Inflammatory macrophage treated with lipopolysaccharide for 4 hours (primary cell): ENCODE results near the gene NEK6.
"Not testable (repeated sequence)": the region's sequence is repeated elsewhere in the genome, so short reads cannot be mapped to it uniquely, and the experiment has no call there.

Experiments used
- DNase-seq: peaks from one replicate; pipeline ENCODE4 v3.0.0-alpha.2; 2020

NEK6 gene

DNA sequence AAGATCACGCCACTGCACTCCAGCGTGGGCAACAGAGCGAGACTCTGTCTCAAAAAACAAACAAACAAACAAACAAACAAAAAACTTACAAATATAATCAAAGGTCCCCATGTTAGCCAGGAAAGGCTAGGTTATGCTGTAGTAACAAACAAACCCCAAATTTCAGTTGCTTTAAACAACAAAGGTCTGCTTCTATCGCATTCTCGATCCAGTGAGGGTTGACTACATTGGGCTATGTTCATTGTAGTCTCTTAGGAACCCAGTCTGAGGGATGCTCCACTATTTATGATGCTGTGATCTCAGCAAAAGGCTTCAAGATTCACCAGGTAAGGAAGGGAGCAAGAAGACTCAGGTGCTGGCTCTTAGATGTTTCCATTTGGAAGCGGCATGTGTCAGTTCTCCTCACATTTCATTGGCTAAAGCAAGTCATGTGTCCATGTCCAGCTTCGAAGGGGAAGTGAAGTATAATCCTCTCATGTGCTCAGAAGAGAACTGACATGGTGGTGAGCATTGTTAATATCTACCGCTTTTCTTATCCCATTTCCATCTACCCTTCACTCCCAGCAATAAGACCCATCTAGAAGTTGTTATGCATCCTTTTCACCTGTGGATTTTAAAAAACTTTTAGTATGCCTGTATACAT lies 26.5 kb upstream of the NEK6 start:
- no peak for DNase-seq

GRCh38 chr9:124238546-124239140 lies 19.1 kb upstream of the NEK6 start:
- no peak for DNase-seq

- peak; percentile 96 for DNase-seq
Observed at GRCh38 chr9:124239249-124240073, 18.3 kb upstream of the NEK6 start.

GRCh38 chr9:124242331-124243194 lies 15.2 kb upstream of the NEK6 start:
- DNase-seq, result peak; percentile 70

DNA sequence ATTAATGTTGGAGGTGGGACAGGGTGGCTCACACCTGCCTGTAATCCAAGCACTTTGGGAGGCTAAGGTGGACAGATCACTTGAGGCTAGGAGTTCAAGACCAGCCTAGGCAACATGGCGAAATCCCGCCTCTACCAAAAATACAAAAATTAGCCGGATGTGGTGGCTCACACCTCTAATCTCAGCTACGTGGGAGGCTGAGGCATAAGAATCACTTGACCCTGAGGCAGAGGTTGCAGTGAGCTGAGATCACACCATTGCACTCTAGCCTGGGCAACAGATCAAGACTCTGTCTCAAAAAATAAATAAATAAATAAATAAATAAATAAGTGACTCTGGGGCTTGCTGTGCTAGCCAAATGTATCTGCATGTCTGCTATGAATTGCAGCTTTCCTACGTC lies 10.4 kb upstream of the NEK6 start:
- not testable (repeated sequence) for DNase-seq

- no peak for DNase-seq
Observed at GRCh38 chr9:124248066-124248465, 9.7 kb upstream of the NEK6 start.

- DNase-seq, result no peak
Observed at GRCh38 chr9:124248960-124249359, 8.8 kb upstream of the NEK6 start.

DNA sequence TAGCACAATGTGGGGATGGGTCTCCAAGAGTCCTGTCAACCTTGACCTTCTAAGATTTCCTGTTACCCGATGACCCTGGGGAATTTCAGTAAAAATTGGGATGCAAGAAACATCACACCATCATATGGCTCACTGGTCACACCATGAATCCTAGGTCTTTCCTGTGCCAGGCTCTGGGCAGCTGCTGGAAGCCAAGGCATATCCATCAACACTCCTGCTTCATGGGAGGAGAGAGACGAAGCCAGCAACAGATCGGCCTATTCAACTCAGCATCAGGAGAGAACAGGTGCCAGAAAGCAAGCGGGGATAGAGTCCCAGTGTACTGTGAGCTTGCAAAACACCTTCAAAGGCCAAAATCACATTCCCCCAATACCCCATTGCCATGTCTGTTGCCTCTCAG lies 6.5 kb upstream of the NEK6 start:
- no peak for DNase-seq

- DNase-seq, result no peak
Observed at GRCh38 chr9:124251605-124252378, 6.0 kb upstream of the NEK6 start.

DNA sequence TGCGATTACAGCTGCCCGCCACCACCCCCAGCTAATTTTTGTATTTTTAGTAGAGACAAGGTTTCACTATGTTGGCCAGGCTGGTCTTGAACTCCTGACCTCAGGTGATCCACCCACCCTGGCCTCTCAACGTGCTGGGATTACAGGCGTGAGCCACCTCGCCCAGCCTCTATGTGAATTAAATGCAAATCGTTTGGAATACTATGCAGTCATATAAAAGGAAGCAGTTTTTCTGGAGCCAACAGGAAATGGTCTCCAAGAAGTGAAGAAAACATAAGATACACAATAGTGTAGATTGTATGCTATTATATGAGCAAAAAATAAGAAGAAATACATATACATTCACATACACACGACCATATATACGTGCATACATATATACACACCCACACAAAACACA lies 4.9 kb upstream of the NEK6 start:
- DNase-seq, result not testable (repeated sequence)

DNA sequence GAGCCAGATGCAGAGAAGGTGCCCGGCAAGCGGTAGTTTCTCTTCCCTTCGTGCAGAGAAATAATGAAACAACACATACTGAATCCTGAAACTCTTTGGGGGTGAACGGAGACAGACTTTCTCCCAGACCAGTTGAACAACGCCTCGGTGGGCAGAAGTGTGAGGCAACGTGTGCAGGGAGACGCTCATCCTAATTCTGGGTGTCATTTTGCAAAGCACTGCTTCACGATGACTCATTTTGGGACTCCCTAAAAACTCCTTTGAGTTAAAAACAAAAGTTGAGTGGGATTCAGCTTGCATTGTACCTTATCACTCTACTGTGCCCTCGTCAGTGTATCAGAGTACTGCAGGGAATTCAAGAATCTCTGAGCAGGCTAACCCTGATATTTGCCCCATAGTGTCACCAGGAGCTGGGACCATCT lies 3.5 kb upstream of the NEK6 start:
- peak; percentile 68 for DNase-seq

- DNase-seq, result no peak
Observed at GRCh38 chr9:124255222-124255621, 2.5 kb upstream of the NEK6 start.

DNA sequence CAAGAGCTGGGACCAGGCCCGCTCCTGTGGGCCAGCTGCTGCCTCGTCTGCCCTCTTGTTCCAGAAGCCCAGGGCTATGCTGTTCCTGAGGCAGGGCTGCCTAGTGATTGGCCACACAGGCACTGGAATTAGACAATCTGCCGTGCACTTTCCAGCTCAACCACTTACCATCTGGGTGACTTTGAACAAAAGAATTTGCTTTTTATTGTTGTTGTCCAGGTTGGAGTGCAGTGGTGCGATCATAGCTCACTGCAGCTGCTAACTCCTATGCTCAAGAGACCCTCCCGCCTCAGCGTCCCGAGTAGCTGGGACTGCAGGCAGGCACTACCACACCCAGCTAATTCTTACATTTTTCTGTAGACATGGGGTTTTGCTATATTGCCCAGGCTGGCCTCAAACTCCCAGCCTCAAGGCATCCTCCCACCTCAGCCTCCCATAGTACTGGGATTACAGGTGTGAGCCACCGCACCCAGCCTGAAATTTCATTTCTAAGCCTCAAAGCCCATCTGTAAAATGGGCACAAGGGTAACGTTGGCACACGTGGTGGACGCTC lies 1.2 kb upstream of the NEK6 start:
- no peak for DNase-seq

DNA sequence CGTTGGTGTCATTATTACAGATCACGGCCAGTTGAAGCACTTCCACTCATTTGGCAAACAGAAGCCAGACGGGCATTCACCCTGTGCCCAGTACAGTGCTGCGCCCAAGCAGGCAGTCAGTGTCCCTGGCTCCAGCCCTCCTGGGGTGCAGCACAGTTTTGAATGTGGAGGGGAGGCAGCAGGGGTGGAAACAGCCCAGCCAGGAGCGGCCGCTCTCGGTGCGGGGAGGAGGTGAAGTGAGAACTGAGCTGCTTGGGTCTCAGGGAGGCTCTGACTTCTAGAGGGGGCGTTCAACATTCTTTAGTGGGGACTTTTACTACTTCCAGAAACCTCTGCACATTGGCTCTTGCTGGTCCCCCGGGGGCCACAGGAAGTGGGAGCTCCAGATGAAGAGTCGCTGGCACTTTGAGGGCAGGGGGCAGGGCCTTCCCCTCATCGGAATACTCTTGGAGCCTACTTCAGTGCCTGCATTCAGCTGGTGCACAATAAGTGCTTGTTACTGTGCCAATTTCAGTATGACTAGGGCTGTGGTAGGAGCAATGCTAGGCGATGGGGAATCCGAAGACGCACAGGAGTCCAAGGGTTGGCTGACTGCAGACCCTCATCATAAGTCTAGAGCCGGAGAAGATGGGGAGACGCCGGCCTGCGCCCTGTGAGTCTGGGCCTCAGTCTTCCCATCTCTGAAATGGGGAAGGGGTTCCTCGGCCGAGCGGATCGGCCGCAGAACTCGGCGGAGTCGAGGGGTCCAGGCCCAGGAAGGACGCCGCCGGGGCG lies 492 bp upstream of the NEK6 start:
- no peak for DNase-seq

DNA sequence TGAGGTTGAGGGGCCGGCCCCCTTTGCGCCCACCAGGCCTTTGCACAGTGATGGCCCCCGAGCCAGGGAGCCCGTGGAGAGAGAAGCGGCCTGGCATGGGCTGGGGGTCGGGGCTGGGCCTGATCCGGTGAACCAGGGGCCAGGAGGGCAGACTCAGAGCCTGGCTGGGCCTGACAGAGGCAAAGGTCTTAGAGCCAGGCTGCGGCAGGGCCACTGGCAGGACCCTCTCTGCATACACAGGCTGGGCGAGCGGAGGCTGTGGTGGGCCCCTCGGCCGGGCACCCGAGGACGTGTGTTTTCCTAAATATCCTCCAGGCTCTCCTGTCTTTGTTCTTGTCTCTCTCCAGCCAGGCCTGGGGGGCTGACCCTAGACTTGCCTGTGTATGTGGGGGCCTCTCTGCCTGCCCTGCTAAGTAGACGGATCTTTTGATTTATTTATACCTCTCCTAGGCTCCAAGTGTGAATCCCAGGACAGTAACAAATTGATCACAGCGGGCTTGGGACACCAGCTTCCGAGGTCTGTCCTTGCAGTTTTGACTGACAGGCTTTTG lies 933 bp downstream of the NEK6 start:
- DNase-seq, result peak; percentile 24

DNA sequence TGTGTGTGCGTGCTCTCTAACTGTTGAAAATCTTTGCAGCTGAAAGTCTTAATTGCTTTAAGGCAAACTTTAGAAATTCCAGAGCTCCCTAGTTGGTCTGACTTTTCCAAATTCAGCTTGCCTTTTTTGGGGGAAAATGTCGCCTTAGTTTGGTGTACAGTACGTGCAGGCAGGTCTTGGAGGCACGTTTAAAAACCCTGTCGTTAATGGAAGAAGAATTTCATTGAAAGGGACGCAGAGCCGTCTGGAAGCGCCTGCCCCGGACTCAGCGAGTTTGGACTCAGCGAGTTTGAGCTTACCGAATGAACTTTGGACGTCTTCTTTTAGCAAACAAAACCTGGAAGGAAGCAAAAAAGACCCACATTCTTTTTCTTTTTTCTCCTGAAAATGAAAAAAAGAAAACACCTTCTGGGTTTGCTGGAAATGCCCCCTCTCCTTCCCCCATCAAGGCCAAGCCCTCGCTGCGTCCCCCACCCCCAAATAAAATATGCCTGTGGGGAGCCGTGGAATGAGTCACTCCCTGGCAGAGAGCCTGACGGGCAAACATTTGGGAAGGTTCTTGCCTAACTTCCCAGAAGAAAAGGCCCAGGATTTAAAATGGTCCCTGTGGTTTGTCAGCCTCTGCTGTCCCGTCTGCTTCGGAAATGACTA lies 1.5 kb downstream of the NEK6 start:
- DNase-seq, result peak; percentile 68

DNA sequence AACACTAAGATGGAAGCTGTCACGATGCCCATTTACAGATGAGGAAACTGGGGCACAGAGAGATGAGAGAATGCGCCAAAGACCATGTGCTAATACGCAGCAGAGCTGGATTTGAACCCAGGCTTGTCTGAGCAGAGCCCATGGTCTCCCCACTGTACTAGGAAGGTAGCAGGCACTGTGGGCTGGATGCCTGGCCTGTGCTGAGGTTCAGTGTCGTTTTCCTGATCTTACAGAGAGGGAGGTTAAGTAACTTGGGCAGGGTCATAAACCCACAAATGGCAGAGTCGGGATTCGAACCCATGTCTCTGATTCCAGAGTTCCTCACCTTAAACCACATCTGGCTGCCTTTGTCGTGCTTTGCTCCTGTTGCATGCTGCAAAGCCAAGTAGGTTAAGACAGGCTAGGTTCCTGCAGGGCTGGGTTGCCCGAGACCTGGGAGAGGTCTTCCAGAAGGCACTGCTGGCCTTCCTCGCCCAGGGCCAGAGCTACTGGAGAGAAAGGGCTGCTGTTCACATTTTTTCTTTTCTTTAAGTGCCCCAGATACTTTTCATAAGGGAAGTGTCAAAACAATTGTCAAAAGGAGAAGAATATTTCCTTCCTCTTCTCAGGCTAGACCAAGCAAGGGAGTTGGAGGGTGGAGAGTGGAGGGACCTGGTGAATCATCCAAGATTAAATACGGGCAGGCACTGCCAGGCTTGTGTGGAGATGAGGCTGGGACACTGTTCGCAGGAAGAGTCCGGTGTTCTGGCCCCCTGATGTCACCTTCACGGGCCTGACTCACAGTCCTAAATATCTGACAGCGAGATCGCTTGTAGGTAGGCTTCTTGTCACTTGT lies 3.2 kb downstream of the NEK6 start:
- DNase-seq, result peak; percentile 94

DNA sequence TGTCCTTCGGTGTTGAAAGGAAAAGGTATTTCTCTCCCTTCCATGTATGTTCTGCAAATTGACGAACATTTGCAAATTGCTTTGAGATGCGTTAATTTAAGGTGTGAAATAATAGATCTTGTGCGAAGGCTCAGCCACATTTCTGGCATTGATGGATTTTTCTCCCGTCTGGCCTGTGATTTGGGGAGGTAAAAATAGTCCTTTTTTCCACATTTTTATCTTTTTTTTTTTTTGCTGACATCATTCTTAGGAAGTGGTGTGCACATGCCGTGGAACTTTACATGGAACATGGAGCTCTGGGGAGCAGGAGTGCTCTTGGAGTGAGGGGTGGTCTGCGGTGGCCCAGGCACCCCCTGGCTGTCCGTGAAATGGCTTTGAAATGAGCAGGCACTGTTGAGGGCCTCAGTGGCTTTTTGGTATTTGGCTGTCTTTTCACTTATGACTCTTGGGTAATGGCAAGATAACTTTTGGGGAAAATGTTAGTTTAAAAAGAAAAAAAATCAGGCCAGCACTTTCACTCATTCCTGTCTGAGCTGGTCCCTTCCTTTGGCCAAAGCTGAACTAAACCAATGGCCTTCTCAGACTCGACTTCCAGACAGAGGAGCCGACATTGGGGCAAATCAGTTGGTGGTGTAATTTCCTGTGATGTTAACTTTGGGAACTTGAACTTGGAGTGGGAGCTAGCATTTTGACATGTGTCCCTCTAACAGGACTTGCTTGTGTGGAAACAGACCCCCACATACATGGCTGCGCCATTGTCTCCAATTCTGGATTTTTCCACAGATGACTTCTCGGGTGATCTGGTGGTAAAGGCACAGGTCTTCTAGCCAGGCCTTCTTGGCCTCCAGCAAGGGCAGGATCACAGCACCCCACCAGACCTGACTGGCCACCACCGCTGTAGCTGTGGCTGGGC lies 4.2 kb downstream of the NEK6 start:
- DNase-seq, result peak; percentile 61
